Measurements from ENCODE around the gene SYT2. TPM values are rescaled to one million over a fixed set of nuclear protein-coding genes. Genes with fewer than 3 reads are reported as not detected.
A peak's percentile ranks its signal among the peaks of the same experiment; 100 is the strongest.
"Not testable (repeated sequence)": the region's sequence is repeated elsewhere in the genome, so short reads cannot be mapped to it uniquely, and the experiment has no call there.

SYT2 gene
- total RNA-seq, 4 donors from 2014 or later: 0.28 TPM; not detected in 3

GRCh38 chr1:202561240-202561639 is 149.0 kb downstream of the SYT2 start:
- TF ChIP-seq POLR2A (IDR thresholded peaks at IDR 0.05) (no peak), CTCF (IDR thresholded peaks at IDR 0.05) (no peak)
- no peaks in the 10 kb centered on the region for H3K9me3 ChIP-seq
- DNase-seq: no peak
- peaks cover 0 to 19% (median 0%) of the 10 kb centered on the region in 3 donors for H3K36me3 ChIP-seq
- peaks cover 0 to 3% (median 0%) of the 10 kb centered on the region in 4 donors for H3K4me1 ChIP-seq
- no peaks in the 10 kb centered on the region for H3K27me3 ChIP-seq
- H3K27ac ChIP-seq: peak overlapping the region in 1 of 4 donors; percentile 12
- no peak overlapping the region for H3K4me3 ChIP-seq

GRCh38 chr1:202557662-202558061 is 152.6 kb downstream of the SYT2 start:
- not testable (repeated sequence) for H3K27me3 ChIP-seq, DNase-seq, H3K4me3 ChIP-seq, H3K36me3 ChIP-seq, H3K9me3 ChIP-seq
- H3K27ac ChIP-seq: peak overlapping the region in 2 of 4 donors; percentile 8 to 21
- H3K4me1 ChIP-seq: peaks cover 0 to 16% (median 0%) of the 10 kb centered on the region in 4 donors

GRCh38 chr1:202556037-202556436 is 154.2 kb downstream of the SYT2 start:
- peak overlapping the region in 1 of 4 donors; percentile 7 for H3K27ac ChIP-seq
- peaks cover 0 to 18% (median 0%) of the 10 kb centered on the region in 4 donors for H3K4me1 ChIP-seq

GRCh38 chr1:202554619-202555018 is 155.6 kb downstream of the SYT2 start:
- Histone ChIP-seq H3K4me1 (peaks cover 0 to 18% (median 0%) of the 10 kb centered on the region in 4 donors), H3K27ac (peak overlapping the region in 1 of 4 donors; percentile 63)
- DNase-seq, H3K36me3 ChIP-seq, H3K27me3 ChIP-seq, H3K9me3 ChIP-seq, H3K4me3 ChIP-seq: not testable (repeated sequence)

More at GRCh38 chr1:202556037-202556436, 154.2 kb downstream of the SYT2 start:
- not testable (repeated sequence) for H3K4me3 ChIP-seq, H3K9me3 ChIP-seq, H3K36me3 ChIP-seq, H3K27me3 ChIP-seq, DNase-seq

GRCh38 chr1:202553560-202554038 is 156.7 kb downstream of the SYT2 start:
- no peak for TF ChIP-seq POLR2A (IDR thresholded peaks at IDR 0.05)
- no peak for TF ChIP-seq CTCF (IDR thresholded peaks at IDR 0.05)
- DNase-seq: no peak
- Histone ChIP-seq H3K36me3 (no peaks in the 10 kb centered on the region), H3K4me1 (peaks cover 0 to 18% (median 0%) of the 10 kb centered on the region in 4 donors), H3K27me3 (no peaks in the 10 kb centered on the region), H3K27ac (peak overlapping the region in 2 of 4 donors; percentile 8 to 63), H3K9me3 (no peaks in the 10 kb centered on the region), H3K4me3 (no peak overlapping the region)

- Histone ChIP-seq H3K27ac (peak overlapping the region in 2 of 4 donors; percentile 8 to 63), H3K4me1 (peaks cover 0 to 18% (median 0%) of the 10 kb centered on the region in 4 donors)
- not testable (repeated sequence) for DNase-seq, H3K9me3 ChIP-seq, H3K27me3 ChIP-seq, H3K4me3 ChIP-seq, H3K36me3 ChIP-seq
Observed at GRCh38 chr1:202553078-202553477, 157.2 kb downstream of the SYT2 start.

- not testable (repeated sequence) for DNase-seq, H3K36me3 ChIP-seq, H3K27me3 ChIP-seq, H3K4me3 ChIP-seq, H3K9me3 ChIP-seq
- Histone ChIP-seq H3K27ac (peak overlapping the region in 1 of 4 donors; percentile 63), H3K4me1 (peaks cover 0 to 18% (median 0%) of the 10 kb centered on the region in 4 donors)
Observed at GRCh38 chr1:202552615-202553014, 157.6 kb downstream of the SYT2 start.

- H3K4me1 ChIP-seq: peaks cover 0 to 18% (median 0%) of the 10 kb centered on the region in 4 donors
- no peak for DNase-seq
Observed at GRCh38 chr1:202551683-202552082, 158.6 kb downstream of the SYT2 start.

GRCh38 chr1:202550088-202550487 is 160.2 kb downstream of the SYT2 start:
- not testable (repeated sequence) for H3K36me3 ChIP-seq, H3K9me3 ChIP-seq, H3K27me3 ChIP-seq, DNase-seq, H3K4me3 ChIP-seq
- Histone ChIP-seq H3K4me1 (peaks cover 0 to 18% (median 0%) of the 10 kb centered on the region in 4 donors), H3K27ac (peak overlapping the region in 1 of 4 donors; percentile 88)

More at GRCh38 chr1:202551683-202552082, 158.6 kb downstream of the SYT2 start:
- TF ChIP-seq POLR2A (IDR thresholded peaks at IDR 0.05) (no peak), CTCF (IDR thresholded peaks at IDR 0.05) (no peak)
- peak overlapping the region in 1 of 4 donors; percentile 63 for H3K27ac ChIP-seq
- no peaks in the 10 kb centered on the region for H3K27me3 ChIP-seq
- no peaks in the 10 kb centered on the region for H3K36me3 ChIP-seq
- no peaks in the 10 kb centered on the region for H3K9me3 ChIP-seq
- no peak overlapping the region for H3K4me3 ChIP-seq

Data from Peyer's patch (tissue), 4 donors.